ENCODE data around the gene FOXL2NB.
"Not testable (repeated sequence)": the region's sequence is repeated elsewhere in the genome, so short reads cannot be mapped to it uniquely, and the experiment has no call there.

FOXL2NB gene

GRCh38 chr3:138921316-138922292 is 25.4 kb upstream of the FOXL2NB start:
- TF ChIP-seq FOXP2 (optimal IDR thresholded peaks at IDR 0.05; ENCODE audit: control extremely low read depth, extremely low read length, insufficient read depth), result no peak
- TF ChIP-seq EZH2 (IDR thresholded peaks at IDR 0.05), result no peak
- no peak for TF ChIP-seq POLR2AphosphoS5 (IDR thresholded peaks at IDR 0.05; ENCODE audit: borderline replicate concordance, low read depth, low read length)
- Histone ChIP-seq H3K9ac (ENCODE audit: insufficient read length) (no peak overlapping the region), H3K27ac (no peak overlapping the region), H3K9me3 (ENCODE audit: low read depth, low read length) (no peaks in the 10 kb centered on the region), H3K36me3 (ENCODE audit: insufficient read depth, low read length) (no peaks in the 10 kb centered on the region), H3K4me3 (no peak overlapping the region)
- DNase-seq (ENCODE audit: low read depth, low spot score), result no peak

- not testable (repeated sequence) for H3K4me3 ChIP-seq; DNase-seq (ENCODE audit: low read depth, low spot score); H3K36me3 ChIP-seq (ENCODE audit: insufficient read depth, low read length); H3K27ac ChIP-seq; H3K9me3 ChIP-seq (ENCODE audit: low read depth, low read length); H3K9ac ChIP-seq (ENCODE audit: insufficient read length)
Observed at GRCh38 chr3:138922400-138922799, 24.6 kb upstream of the FOXL2NB start.

- Histone ChIP-seq H3K9ac (ENCODE audit: insufficient read length) (no peak overlapping the region), H3K9me3 (ENCODE audit: low read depth, low read length) (no peaks in the 10 kb centered on the region), H3K27ac (no peak overlapping the region), H3K4me3 (no peak overlapping the region), H3K36me3 (ENCODE audit: insufficient read depth, low read length) (no peaks in the 10 kb centered on the region)
- TF ChIP-seq FOXP2 (optimal IDR thresholded peaks at IDR 0.05; ENCODE audit: control extremely low read depth, extremely low read length, insufficient read depth) (peak; percentile 36), EZH2 (IDR thresholded peaks at IDR 0.05) (no peak), POLR2AphosphoS5 (IDR thresholded peaks at IDR 0.05; ENCODE audit: borderline replicate concordance, low read depth, low read length) (no peak)
- peak; percentile 73 for DNase-seq (ENCODE audit: low read depth, low spot score)
Observed at GRCh38 chr3:138923531-138923994, 23.5 kb upstream of the FOXL2NB start.

GRCh38 chr3:138928727-138929372 is 18.2 kb upstream of the FOXL2NB start:
- Histone ChIP-seq H3K9me3 (ENCODE audit: low read depth, low read length) (no peaks in the 10 kb centered on the region), H3K27ac (no peak overlapping the region), H3K36me3 (ENCODE audit: insufficient read depth, low read length) (no peaks in the 10 kb centered on the region), H3K9ac (ENCODE audit: insufficient read length) (no peak overlapping the region), H3K4me3 (no peak overlapping the region)
- no peak for DNase-seq (ENCODE audit: low read depth, low spot score)
- TF ChIP-seq FOXP2 (optimal IDR thresholded peaks at IDR 0.05; ENCODE audit: control extremely low read depth, extremely low read length, insufficient read depth) (no peak), POLR2AphosphoS5 (IDR thresholded peaks at IDR 0.05; ENCODE audit: borderline replicate concordance, low read depth, low read length) (no peak), EZH2 (IDR thresholded peaks at IDR 0.05) (no peak)

GRCh38 chr3:138933068-138933668 is 13.8 kb upstream of the FOXL2NB start:
- no peak for TF ChIP-seq FOXP2 (optimal IDR thresholded peaks at IDR 0.05; ENCODE audit: control extremely low read depth, extremely low read length, insufficient read depth)
- TF ChIP-seq EZH2 (IDR thresholded peaks at IDR 0.05), result no peak
- no peak for TF ChIP-seq POLR2AphosphoS5 (IDR thresholded peaks at IDR 0.05; ENCODE audit: borderline replicate concordance, low read depth, low read length)
- no peaks in the 10 kb centered on the region for H3K36me3 ChIP-seq (ENCODE audit: insufficient read depth, low read length)
- H3K4me3 ChIP-seq, result no peak overlapping the region
- no peaks in the 10 kb centered on the region for H3K9me3 ChIP-seq (ENCODE audit: low read depth, low read length)
- H3K9ac ChIP-seq (ENCODE audit: insufficient read length), result no peak overlapping the region
- DNase-seq (ENCODE audit: low read depth, low spot score), result no peak
- no peak overlapping the region for H3K27ac ChIP-seq

GRCh38 chr3:138933981-138934691 is 12.9 kb upstream of the FOXL2NB start:
- no peaks in the 10 kb centered on the region for H3K36me3 ChIP-seq (ENCODE audit: insufficient read depth, low read length)
- no peak overlapping the region for H3K9ac ChIP-seq (ENCODE audit: insufficient read length)
- no peak for DNase-seq (ENCODE audit: low read depth, low spot score)
- TF ChIP-seq EZH2 (IDR thresholded peaks at IDR 0.05) (no peak), POLR2AphosphoS5 (IDR thresholded peaks at IDR 0.05; ENCODE audit: borderline replicate concordance, low read depth, low read length) (no peak), FOXP2 (optimal IDR thresholded peaks at IDR 0.05; ENCODE audit: control extremely low read depth, extremely low read length, insufficient read depth) (no peak)
- no peaks in the 10 kb centered on the region for H3K9me3 ChIP-seq (ENCODE audit: low read depth, low read length)
- H3K27ac ChIP-seq, result no peak overlapping the region
- H3K4me3 ChIP-seq, result no peak overlapping the region

GRCh38 chr3:138935505-138935862 is 11.5 kb upstream of the FOXL2NB start:
- DNase-seq (ENCODE audit: low read depth, low spot score), result no peak
- no peaks in the 10 kb centered on the region for H3K9me3 ChIP-seq (ENCODE audit: low read depth, low read length)
- no peaks in the 10 kb centered on the region for H3K36me3 ChIP-seq (ENCODE audit: insufficient read depth, low read length)
- TF ChIP-seq EZH2 (IDR thresholded peaks at IDR 0.05) (no peak), FOXP2 (optimal IDR thresholded peaks at IDR 0.05; ENCODE audit: control extremely low read depth, extremely low read length, insufficient read depth) (no peak), POLR2AphosphoS5 (IDR thresholded peaks at IDR 0.05; ENCODE audit: borderline replicate concordance, low read depth, low read length) (no peak)
- peak overlapping the region; percentile 79 for H3K4me3 ChIP-seq
- H3K9ac ChIP-seq (ENCODE audit: insufficient read length), result no peak overlapping the region
- no peak overlapping the region for H3K27ac ChIP-seq

All from SK-N-MC (cell line).